BE2C (cell line): ENCODE results near the gene DNAI7.

Experiments
- DNase-seq: peaks from one replicate; pipeline ENCODE4 v3.0.0-alpha.2; 2020
- H3K27me3 ChIP-seq: fragments of 250-450 bp; sonication (Bioruptor Pico); 2 replicates; pipeline ENCODE4 v1.5.1; 2020; ENCODE audit warnings: mild to moderate bottlenecking
- H3K36me3 ChIP-seq: fragments of 250-450 bp; sonication (Bioruptor Pico); 2 replicates; pipeline ENCODE4 v1.5.1; 2020; ENCODE audit warnings: mild to moderate bottlenecking
- H3K4me1 ChIP-seq: fragments of 250-450 bp; sonication (Bioruptor Pico); 2 replicates; pipeline ENCODE4 v1.5.1; 2020
- H3K4me3 ChIP-seq: 2 replicates; pipeline ENCODE4 v1.5.1; 2011; ENCODE audit warnings: low read depth, low read length
- H3K9me3 ChIP-seq: fragments of 250-450 bp; sonication (Bioruptor Pico); 2 replicates; pipeline ENCODE4 v1.5.1; 2020
- CTCF ChIP-seq: IDR thresholded peaks from 2 replicates; pipeline ENCODE4 v1.5.1; 2012; ENCODE audit warnings: mild to moderate bottlenecking, low read depth, low read length

DNAI7 gene

GRCh38 chr12:25187781-25188180 lies 7.2 kb downstream of the DNAI7 start:
- Histone ChIP-seq H3K4me1 (no peaks in the 10 kb centered on the region), H3K27me3 (no peaks in the 10 kb centered on the region), H3K9me3 (no peaks in the 10 kb centered on the region), H3K4me3 (no peak overlapping the region), H3K36me3 (no peaks in the 10 kb centered on the region)
- no peak for TF ChIP-seq CTCF
- no peak for DNase-seq

GRCh38 chr12:25186788-25187402 lies 8.1 kb downstream of the DNAI7 start:
- H3K9me3 ChIP-seq, result no peaks in the 10 kb centered on the region
- no peak for DNase-seq
- no peaks in the 10 kb centered on the region for H3K36me3 ChIP-seq
- no peaks in the 10 kb centered on the region for H3K27me3 ChIP-seq
- no peaks in the 10 kb centered on the region for H3K4me1 ChIP-seq
- H3K4me3 ChIP-seq, result no peak overlapping the region
- TF ChIP-seq CTCF, result no peak

- no peaks in the 10 kb centered on the region for H3K27me3 ChIP-seq
- no peaks in the 10 kb centered on the region for H3K4me1 ChIP-seq
- H3K9me3 ChIP-seq, result no peaks in the 10 kb centered on the region
- no peak for DNase-seq
- no peak overlapping the region for H3K4me3 ChIP-seq
- H3K36me3 ChIP-seq, result no peaks in the 10 kb centered on the region
- no peak for TF ChIP-seq CTCF
These were observed 8.7 kb downstream of the DNAI7 start for GRCh38 chr12:25186038-25186787.

DNA sequence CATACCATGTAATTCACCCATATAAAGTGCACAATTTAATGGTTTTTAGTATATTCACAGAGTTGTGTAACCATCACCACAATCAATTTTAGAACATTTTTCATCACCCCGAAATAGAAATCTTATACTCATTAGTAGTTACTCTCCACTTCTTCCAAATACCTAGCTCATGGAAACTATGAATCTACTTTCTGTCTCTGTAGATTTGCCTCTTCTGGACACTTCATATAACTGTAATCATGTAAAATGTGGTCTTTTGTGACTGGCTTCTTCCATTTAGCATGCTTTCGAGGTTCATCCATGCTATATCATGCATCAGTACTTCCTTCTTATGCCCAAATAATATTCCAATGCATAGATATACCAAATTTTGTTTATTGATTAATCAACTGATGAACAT lies 10.8 kb downstream of the DNAI7 start:
- DNase-seq, result no peak
- Histone ChIP-seq H3K9me3 (no peaks in the 10 kb centered on the region), H3K4me1 (no peaks in the 10 kb centered on the region), H3K36me3 (no peaks in the 10 kb centered on the region), H3K27me3 (no peaks in the 10 kb centered on the region), H3K4me3 (no peak overlapping the region)
- no peak for TF ChIP-seq CTCF

- Histone ChIP-seq H3K4me1 (no peaks in the 10 kb centered on the region), H3K36me3 (no peaks in the 10 kb centered on the region), H3K27me3 (no peaks in the 10 kb centered on the region), H3K4me3 (no peak overlapping the region), H3K9me3 (no peaks in the 10 kb centered on the region)
- no peak for DNase-seq
- no peak for TF ChIP-seq CTCF
These were observed 12.2 kb downstream of the DNAI7 start for GRCh38 chr12:25182765-25183164.

- Histone ChIP-seq H3K4me1 (no peaks in the 10 kb centered on the region), H3K36me3 (no peaks in the 10 kb centered on the region), H3K4me3 (no peak overlapping the region), H3K9me3 (no peaks in the 10 kb centered on the region), H3K27me3 (0 out of 2 replicates have a peak, but pooled peaks cover 4% of the 10 kb centered on the region)
- DNase-seq, result no peak
- TF ChIP-seq CTCF, result no peak
These were observed 32.1 kb downstream of the DNAI7 start for GRCh38 chr12:25162866-25163265.
